Glomerular visceral epithelial cell (primary cell): ENCODE data around the gene DLGAP5.

ENCODE experiments used
- DNase-seq: peaks from one replicate; pipeline ENCODE4 v3.0.0-alpha.2; 2016; ENCODE audit errors: extremely low spot score

The DLGAP5 gene

DNA sequence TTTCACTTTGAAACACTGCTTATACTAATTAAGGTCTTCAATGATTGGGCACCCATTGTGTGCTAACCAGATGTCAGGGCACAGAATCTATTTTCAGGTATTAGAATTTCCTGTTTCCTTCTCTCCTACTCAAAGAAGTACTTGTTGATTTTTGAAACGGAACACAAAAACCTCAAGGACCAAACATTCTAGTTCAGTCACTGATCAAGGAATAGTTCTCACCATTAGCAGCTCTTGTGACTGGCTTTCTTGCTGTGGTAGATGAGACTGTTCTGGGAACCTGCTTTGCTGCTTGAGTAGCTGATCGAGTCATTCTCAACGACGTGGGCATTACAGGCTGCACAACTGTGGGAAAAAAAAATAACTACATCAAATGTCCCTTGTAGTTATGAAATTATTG is 11.0 kb downstream of the DLGAP5 start:
- no peak for DNase-seq

DNA sequence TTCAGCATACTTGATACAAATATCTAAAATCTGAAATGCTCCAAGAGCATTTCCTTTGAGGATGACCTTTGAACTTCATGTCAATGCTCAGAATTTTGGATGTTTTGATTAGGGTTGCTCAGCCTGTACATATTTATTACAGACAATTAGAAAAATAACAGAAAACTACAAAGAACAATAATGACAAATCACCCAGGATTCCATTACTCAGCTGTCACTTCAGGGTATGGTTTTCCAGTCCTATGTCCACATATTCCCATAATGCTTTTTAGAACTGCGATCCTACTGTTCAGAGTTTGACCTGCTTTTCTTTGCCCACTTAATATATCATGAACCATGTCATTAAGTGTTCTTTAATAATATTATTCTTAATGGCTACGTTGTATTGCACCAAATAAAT is 11.4 kb downstream of the DLGAP5 start:
- DNase-seq = no peak

DNA sequence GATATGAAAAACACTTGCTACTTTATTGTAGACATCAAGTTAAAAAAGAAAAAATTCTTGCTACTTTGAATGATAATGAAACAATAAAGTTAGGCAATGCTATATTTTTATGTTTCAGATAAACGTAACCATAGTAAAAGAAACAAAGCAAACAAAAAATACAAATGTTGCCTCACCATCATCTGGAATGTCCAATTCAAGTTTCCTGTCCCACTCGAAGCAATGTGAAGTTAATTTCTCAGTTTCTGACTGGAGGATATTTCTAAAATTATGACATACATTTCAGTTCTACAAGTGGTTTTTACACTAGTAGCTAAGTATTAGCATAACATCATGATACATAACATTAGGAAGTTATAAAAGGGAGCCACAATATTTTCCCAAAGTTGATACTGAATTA is 20.9 kb downstream of the DLGAP5 start:
- no peak for DNase-seq

DNA sequence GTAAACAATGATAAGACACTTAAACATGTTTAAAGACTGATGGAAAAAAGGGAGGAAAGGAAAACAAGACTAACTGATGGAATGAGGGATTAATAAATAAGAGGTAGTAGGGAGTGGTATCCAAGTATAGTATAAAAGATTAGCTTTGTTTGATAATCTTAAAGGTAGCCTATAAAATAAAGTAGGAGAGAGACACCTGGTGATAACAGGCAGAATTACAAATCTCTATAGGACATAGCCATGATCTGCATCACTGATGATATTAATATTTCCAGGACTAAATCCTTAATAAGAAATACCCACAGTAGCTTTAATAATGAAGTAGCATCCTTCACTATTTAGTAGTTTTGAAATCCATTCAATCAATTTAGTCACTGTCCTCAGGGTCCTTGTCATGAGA is 30.4 kb downstream of the DLGAP5 start:
- peak; percentile 31 for DNase-seq

DNA sequence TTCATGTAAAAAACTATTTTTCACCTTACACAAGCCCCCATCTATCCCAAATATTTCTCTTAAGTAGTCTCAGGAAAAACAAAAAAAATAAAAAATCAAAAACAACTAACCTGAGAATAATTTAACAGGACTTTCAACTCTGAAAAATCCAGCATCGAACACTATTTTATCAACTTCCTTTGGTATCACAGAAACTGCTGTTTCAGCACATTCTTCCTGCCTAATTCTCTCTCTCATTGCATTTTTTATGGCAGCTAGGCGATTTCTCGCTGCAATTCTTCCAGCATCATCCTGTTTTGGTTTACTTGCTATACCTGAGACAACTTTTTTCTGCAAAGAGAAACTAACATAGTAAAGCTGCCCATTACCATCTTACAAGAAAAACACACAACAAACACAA is 33.0 kb downstream of the DLGAP5 start:
- DNase-seq = no peak

DNA sequence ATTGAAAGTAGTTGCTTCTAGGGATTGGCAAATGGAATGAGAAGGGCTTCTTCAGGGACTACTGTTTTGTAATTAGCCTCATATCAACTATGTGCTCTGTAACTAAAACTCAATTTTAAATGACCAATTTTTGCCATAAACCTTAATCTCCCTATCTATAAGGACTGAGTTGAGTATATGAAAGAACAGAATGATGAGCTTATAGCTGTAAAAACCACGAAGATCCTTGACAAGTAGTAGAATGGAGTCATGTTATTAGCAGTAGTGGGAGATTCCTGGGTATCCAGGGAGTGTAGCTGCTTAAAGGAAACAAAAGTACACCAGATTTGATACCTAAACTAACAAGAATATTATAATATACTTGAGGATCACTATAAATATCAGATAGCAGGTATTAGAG is 34.3 kb downstream of the DLGAP5 start:
- DNase-seq = no peak

DNA sequence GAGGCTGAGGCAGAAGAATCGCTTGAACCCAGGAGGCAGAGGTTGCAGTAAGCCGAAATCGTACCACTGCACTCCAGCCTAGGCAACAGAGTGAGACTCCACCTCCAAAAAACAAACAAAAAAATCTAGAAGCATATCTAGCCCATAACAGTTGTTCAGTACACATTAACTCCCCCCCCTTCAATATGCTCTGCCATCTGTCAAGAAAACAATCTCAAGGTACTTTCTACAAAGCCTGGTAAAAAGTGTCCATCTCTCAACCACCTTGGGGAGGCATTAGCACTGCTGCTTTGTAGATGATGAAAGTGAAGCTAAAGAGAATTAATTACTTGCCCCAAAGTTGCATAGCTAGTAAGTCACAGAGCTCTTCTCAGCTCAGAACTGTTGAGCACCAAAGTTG is 37.4 kb downstream of the DLGAP5 start:
- DNase-seq = no peak

DNA sequence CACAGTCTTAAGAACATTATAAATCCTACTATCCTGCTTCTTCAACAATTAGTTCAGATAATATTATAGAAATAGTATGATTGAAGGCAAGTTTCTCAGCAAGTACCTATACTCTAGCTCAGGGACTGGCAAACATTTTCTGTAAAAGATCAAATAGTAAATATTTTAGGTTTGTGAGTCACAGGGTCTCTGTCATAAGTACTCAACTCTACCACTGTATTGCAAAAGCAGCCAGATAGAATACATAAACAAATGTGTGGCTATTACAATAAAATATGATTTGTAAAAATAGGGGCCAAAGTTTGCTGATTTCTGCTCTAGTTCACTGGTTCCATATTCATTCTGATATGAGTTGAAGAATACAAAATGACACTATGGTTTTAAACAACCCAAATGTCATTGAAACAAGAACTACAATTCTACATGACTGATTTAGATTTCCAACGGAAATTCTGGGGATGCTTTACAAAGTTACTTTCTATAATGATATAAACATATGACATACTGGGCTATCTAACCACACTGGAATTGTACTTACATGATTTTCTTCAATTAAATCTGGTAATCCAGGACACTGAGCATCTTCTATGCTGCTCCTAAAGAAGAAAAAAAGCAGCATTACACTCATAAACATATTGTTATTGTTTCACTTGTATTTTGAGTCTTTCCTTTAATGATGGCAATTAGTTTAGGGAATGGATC is 39.2 kb downstream of the DLGAP5 start:
- no peak for DNase-seq

DNA sequence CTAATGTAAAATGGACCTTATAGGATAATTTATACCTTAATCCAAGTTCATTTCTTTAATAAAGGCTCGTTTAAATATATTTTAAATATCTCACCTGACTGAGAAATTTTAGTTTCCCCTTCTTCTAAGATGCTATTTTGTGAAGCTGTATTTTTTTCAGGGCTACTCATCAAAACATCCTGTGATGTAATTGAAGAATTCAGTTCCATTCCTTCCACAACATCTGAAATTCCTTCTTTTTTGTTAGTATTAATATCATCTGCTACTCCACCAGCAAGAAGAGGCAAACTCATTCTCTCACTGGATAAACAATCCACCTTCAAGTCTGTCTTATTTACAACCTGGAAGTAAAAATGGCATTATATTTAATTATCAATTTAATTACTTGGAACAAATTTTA is 39.8 kb downstream of the DLGAP5 start:
- DNase-seq = no peak

DNA sequence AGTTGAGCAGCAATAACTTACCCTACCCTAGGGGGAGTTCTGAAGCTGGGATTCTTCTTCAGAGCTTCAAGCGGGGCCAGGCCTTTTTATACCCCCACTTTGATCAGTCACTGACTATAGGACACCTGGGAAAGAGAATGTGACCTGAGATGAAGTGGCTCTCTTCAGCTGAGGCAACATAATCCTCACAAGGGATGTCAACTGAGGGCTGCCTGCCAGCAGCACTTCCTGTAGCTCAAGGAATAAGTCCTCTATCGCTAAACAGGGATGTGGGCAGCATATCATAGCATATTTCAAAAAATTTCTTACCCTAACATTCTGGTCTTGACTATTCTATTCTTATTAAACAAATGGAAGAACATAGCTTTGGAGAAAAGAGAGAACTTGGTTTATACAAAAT is 45.0 kb downstream of the DLGAP5 start:
- DNase-seq = no peak

DNA sequence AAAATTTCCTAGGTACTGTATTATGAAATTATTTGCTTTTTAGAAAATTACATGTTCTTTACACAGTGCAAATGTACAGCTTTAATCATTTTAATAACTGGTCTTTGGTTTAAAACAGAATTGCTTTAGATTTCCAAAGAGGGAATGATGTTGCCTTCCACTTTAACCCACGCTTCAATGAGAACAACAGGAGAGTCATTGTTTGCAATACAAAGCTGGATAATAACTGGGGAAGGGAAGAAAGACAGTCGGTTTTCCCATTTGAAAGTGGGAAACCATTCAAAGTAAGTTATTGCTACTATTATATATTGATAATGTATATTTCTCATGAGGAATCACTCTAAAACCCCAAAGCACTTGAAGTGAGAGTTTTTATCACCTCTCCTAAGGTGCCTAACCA is 48.9 kb downstream of the DLGAP5 start:
- DNase-seq = no peak

DNA sequence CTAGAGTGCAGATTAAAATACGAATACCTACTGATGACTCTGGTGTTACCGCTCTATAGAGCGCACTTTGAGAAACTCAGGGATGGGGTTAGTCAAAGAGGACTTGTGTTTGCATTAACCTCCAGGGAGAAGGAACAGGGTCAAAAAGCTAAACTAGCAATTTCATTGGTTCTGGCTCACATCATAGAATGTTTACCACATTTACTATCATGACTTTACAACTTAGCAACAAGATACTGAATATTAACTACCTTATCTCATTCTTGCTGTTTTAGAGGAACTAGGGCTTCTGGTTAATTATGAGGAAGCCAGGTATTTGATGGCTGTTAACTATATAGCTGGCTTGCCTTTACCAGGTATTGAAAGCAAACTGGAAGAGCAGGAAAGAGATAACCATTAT is 49.6 kb downstream of the DLGAP5 start:
- no peak for DNase-seq

DNA sequence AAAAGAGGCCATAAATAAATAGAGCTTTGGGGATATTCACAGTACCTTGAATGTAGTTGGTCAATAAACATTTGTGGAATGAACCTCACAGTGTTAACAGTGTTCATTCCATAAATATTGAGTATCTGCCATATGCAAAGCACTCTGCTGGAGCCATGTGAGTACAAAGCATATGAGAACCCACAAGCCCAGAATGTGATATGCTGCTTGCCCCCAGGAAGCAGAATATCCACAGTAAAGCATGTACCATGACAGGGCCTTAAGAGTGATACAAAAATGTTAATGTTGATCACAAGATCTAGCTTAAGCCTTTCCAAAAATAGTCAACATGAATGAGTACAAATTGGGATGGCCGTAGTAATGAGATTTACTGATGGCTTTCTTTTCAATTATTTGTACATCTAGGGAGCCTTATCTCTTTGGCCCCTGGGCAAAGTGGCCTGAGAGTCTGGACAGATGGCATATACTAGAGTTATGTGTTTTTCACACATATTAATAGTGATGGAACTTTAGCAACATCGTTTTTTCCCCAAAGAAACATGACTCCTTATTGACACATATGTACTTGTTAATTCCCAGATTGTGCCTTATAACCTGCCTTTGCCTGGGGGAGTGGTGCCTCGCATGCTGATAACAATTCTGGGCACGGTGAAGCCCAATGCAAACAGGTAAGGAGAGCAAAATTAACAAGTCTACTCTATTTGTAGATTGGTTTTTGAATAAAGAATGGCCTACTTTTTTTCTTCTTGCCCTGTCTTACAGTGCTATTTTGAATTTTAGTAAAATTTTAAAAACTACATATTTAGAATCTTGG is 51.5 kb downstream of the DLGAP5 start:
- no peak for DNase-seq

DNA sequence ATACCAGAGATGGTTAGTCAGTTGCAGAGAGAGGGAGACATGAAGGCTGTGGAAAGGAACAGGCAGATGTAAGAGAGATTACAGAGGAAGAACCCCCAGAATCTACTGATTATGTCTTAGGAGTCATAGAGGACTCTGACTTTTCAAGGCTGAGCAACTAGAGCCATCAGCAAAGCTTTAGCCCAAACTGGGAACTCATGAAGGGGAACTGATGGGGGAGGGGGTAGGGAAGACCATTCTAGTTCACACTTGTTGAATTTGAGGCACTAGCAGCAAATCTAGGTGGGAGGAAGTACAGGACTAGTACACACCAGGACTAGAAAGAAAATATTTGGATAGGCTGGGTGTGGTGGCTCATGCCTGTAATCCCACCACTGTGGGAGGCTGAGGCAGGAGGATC is 52.2 kb downstream of the DLGAP5 start:
- no peak for DNase-seq

DNA sequence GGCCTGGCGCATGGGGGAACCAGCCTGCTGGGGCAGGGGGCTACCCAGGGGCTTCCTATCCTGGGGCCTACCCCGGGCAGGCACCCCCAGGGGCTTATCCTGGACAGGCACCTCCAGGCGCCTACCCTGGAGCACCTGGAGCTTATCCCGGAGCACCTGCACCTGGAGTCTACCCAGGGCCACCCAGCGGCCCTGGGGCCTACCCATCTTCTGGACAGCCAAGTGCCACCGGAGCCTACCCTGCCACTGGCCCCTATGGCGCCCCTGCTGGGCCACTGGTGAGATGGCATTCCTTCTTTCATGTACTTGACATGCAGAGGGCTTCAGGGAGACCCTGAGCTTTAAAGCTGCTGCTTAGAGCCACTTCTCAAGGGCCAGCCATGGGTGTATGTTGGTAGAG is 53.3 kb downstream of the DLGAP5 start:
- DNase-seq = no peak

DNA sequence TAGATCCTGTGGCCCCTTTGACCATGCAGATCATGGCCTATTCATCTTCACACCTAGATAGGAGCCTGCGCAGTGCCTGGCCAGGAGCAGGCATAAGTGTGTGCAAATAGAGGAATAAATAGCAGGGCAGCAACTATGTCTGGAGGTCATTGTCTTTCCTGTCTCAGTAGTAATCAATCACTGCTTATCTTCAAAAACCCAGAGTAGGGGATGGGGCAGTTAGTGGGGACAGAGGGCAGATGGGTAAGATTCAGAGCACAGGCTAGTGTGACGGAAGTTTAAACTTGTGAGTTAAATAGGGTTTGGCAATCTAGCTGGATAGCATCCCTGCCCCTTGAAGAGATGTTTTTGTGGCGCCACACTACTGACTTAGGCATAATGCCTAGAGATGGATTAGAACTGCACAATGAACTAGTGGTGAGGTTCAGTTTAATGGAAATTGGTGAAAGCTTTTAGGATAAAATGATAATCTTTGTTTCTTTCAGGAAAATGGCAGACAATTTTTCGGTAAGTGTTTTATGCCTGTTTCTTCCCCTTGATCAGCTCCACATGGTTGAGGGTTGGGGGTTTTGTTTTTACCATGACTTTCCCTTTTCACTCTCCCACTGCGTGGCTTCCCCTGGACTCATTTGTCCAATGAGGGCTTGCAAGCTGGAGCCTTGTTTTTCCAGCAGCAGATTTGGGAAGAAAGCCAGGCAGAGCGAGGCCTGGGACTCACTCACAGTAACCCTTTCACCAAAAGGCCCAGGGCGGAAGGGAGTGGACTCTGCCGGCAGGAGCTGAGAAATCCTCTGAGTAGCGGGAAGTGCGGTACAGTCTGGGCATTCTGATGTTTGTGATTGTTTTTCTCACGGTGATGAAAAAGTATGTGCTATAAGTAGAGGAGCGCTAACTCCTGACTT is 54.2 kb downstream of the DLGAP5 start:
- no peak for DNase-seq

DNA sequence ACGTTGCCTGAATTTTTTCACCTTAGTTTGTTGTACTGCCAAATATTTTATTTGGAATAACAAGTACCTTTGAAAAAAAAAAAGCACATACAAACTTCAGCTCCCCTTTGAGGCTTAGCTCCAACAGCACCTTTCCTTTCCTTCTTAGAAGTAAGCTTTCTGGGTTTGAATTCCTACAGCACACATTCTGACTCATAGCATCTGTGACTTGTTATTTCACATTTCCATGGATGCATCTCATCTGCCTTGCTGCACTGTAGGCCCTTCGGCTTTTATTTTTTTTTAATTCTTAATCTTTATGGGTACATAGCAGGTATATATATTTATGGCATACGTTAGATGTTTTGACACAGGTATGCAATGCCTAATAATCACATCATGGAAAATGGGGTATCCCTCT is 55.1 kb downstream of the DLGAP5 start:
- DNase-seq = no peak

DNA sequence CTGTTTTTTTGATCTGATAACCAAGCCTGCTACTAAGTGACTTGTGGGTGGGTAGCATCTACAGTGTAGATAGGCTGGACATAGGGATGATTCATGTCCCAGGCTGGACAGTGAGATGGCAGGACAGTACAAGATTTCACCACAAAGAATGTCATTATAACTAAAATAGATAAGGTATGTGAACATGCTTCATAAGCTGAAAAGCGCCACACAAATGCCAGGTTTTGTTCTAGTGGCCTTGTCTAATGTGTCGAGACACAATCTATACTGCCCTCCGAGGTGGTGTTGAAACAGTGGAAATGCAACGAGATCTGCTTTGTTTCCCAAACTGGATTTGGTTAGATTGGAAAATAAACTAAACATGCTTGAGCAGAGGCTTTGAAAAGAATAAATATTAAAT is 58.0 kb downstream of the DLGAP5 start:
- peak; percentile 36 for DNase-seq

DNA sequence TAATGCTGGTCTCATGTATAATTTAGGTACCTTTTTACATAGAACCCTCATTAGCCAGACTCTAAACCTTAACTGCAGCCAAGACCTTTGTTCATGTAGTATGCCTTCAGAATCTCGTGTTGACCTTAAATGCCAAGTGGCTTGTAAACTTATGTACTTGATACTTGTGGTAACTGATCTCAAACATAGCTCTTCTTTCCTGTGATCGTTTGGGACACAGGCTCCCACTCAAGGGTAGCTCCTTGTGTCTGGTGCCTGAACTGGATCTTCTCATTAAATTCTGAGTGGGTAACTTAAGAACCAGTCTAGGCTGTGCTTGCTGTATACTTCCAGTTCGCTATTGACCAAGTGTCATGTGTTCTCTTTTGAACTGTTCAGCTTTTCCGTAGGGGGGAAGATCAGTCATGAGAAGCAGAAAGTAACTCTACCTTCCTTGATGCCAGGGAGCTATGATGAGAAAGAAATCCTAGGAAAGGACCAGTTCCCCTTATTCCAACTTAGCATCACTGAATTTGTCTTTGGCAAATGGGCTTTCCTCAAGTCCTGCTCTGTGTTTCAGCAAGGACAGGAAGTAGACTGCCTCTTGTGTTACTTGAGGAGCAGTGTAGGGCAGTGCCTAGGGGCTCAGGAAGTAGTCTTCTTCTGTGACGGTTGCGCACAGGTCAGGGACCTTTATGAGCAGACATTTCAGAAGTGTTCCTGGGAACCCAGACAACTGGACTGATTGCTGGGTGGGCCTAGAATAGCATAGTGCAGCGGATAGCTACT is 59.8 kb downstream of the DLGAP5 start:
- DNase-seq = no peak

DNA sequence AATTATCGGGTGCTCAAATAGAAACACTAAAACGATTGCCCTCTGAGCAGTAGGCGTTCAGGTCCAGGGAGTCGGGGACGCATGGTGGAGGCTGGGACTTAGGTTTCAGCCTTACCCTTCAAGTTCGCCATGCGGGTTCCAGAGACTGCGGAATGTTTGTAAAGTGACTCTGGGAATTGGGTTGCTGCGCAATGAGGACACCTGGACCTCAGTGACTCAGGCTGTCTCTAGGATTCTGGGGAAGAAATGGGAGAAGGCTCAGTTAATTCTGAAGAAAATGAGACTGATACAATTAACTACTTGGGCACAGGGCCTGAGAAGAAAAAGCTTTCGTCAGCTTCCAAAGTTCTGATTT is 61.2 kb downstream of the DLGAP5 start:
- DNase-seq = peak; percentile 37

DNA sequence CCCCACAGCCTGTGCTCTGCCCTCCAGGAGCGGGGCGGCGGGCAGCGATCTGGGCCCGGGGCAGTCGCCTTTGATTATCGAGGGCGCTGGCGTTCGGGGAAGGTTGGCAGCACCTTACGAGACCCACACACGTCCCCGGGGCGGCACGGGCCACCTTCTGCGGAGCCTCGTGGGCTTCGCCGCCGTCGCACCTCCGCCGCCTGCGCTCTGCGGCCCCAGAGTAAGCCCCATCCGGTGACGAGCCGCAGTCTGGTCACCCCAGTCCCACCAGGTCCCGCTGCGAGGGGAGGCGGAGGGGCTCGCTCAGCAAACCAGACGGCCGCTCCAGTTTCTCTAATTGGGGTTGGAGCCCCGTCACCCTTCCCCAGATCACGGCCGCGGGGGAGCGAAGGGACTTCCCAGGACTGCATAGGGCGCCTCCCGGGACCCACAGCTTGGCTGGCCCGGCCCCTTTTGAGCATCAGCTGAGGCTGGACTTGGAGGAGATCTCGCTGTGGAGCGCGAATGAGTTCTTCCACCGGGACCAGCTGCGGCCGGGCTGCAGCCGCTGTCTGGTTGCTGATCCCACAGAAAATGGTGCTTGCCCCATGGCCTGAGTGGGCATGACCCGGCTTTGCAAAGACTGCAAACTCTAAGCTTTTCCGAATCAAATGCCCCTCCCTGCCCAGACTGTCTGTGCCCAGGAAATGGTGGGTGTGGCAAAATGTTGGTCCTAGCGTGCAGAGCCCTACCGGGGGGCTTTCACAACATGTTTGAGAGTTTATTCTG is 61.8 kb downstream of the DLGAP5 start:
- DNase-seq = peak; percentile 71
